IMR-90 (cell line): ENCODE data around the gene CPNE6. TPM values are rescaled to one million over a fixed set of nuclear protein-coding genes. Genes with fewer than 3 reads are reported as not detected.

Experiments
- ATAC-seq: fragments of 200-7000 bp; cut with Tn5 transposase; 2 replicates; pipeline ENCODE4 v1.9.1; 2020; ENCODE audit warnings: low read depth, mild to moderate bottlenecking, moderate library complexity
- BruUV-seq: library from RNA; stranded (reverse); fragments of 400-500 nt; replicated peaks from 2 replicates; lab custom pipeline; 2021; lab: Mats Ljungman, UMichigan
- CTCF ChIA-PET: fragments of 300-600 bp; formaldehyde crosslinking; extraction: SDS; loops from one replicate; lab custom pipeline; 2021; ENCODE audit warnings: antibody characterized with exemption; lab: Yijun Ruan, JAX
- POLR2A ChIA-PET: fragments of 300-600 bp; sonication (Branson Sonifier 250); formaldehyde crosslinking; loops from one replicate; lab custom pipeline; 2022; ENCODE audit warnings: antibody characterized with exemption; ENCODE audit not compliant: unreplicated experiment; lab: Charles Lee
- DNase-seq: peaks from one replicate; pipeline ENCODE4 v3.0.0; 2013
- H2AFZ ChIP-seq: replicated peaks from 2 replicates; pipeline ENCODE3; 2013; ENCODE audit warnings: low read length, mild to moderate bottlenecking; ENCODE audit not compliant: poor library complexity
- H2AK5ac ChIP-seq: 2 replicates; pipeline ENCODE4 v1.6.1; 2013; ENCODE audit warnings: low read depth, low read length, inconsistent platforms
- H2AK9ac ChIP-seq: replicated peaks from 2 replicates; pipeline ENCODE3; 2013; ENCODE audit warnings: mild to moderate bottlenecking, low read depth, low read length, moderate library complexity; ENCODE audit not compliant: poor library complexity
- H2BK120ac ChIP-seq: 2 replicates; pipeline ENCODE4 v1.6.1; 2013; ENCODE audit warnings: low read depth, low read length, inconsistent platforms
- H2BK15ac ChIP-seq: 3 replicates; pipeline ENCODE4 v1.6.1; 2013; ENCODE audit warnings: low read depth, low read length, inconsistent platforms
- H2BK20ac ChIP-seq: 2 replicates; pipeline ENCODE4 v1.6.1; 2013; ENCODE audit warnings: low read depth, mild to moderate bottlenecking, inconsistent platforms, low read length, moderate library complexity
- H2BK5ac ChIP-seq: 2 replicates; pipeline ENCODE4 v1.6.1; 2013; ENCODE audit warnings: mild to moderate bottlenecking, low read depth, low read length, inconsistent platforms; ENCODE audit not compliant: poor library complexity, severe bottlenecking
- H3K14ac ChIP-seq: replicated peaks from 2 replicates; pipeline ENCODE4 v1.6.1; 2013; ENCODE audit warnings: low read depth, low read length, inconsistent platforms
- H3K18ac ChIP-seq: 2 replicates; pipeline ENCODE4 v1.6.1; 2013; ENCODE audit warnings: low read depth, low read length, control low read depth
- H3K23ac ChIP-seq: 2 replicates; pipeline ENCODE4 v1.6.1; 2013; ENCODE audit warnings: low read depth, low read length, inconsistent platforms
- H3K27ac ChIP-seq: 2 replicates; pipeline ENCODE4 v1.5.1; 2013; ENCODE audit warnings: mild to moderate bottlenecking, control low read depth, low read length; ENCODE audit not compliant: insufficient read depth
- H3K27me3 ChIP-seq: 2 replicates; pipeline ENCODE4 v1.6.1; 2013; ENCODE audit warnings: low read length; ENCODE audit not compliant: control insufficient read depth, insufficient read depth
- H3K36me3 ChIP-seq: 2 replicates; pipeline ENCODE4 v1.6.1; 2013; ENCODE audit warnings: low read length, mixed read lengths; ENCODE audit not compliant: control insufficient read depth, insufficient read depth
- H3K4ac ChIP-seq: 2 replicates; pipeline ENCODE4 v1.6.1; 2013; ENCODE audit warnings: low read depth, low read length, inconsistent platforms
- H3K4me1 ChIP-seq: 2 replicates; pipeline ENCODE4 v1.6.1; 2013; ENCODE audit warnings: low read length, mixed read lengths; ENCODE audit not compliant: control insufficient read depth, insufficient read depth
- H3K4me2 ChIP-seq: 2 replicates; pipeline ENCODE4 v1.6.1; 2013; ENCODE audit warnings: low read depth, mild to moderate bottlenecking, control low read depth, low read length, moderate library complexity
- H3K4me3 ChIP-seq: 2 replicates; pipeline ENCODE4 v1.5.1; 2013; ENCODE audit warnings: low read depth, mild to moderate bottlenecking, control low read depth, low read length, moderate library complexity; ENCODE audit not compliant: insufficient read depth
- H3K56ac ChIP-seq: 2 replicates; pipeline ENCODE4 v1.6.1; 2013; ENCODE audit warnings: low read length, inconsistent platforms; ENCODE audit not compliant: insufficient read depth; ENCODE audit errors: extremely low read depth
- H3K79me1 ChIP-seq, 2 experiments: 2 replicates each; pipeline ENCODE4 v1.6.1; 2013; ENCODE audit warnings: low read length in 2 of 2, inconsistent platforms in 1 of 2, low read depth in 1 of 2
- H3K9ac ChIP-seq: 2 replicates; pipeline ENCODE4 v1.6.1; 2013; ENCODE audit warnings: low read depth, low read length, control low read depth
- H3K9me1 ChIP-seq: 2 replicates; pipeline ENCODE4 v1.6.1; 2013; ENCODE audit warnings: low read length, inconsistent platforms; ENCODE audit not compliant: insufficient read depth
- H3K9me3 ChIP-seq: 2 replicates; pipeline ENCODE4 v1.6.1; 2013; ENCODE audit warnings: low read length; ENCODE audit not compliant: control insufficient read depth, insufficient read depth
- H4K20me1 ChIP-seq: 2 replicates; pipeline ENCODE4 v1.6.1; 2013; ENCODE audit warnings: low read length, inconsistent platforms; ENCODE audit not compliant: insufficient read depth
- H4K5ac ChIP-seq: 2 replicates; pipeline ENCODE4 v1.6.1; 2013; ENCODE audit warnings: mild to moderate bottlenecking, low read depth, low read length, control low read depth
- H4K8ac ChIP-seq, 2 experiments: 2 replicates each; pipeline ENCODE4 v1.6.1; 2013; ENCODE audit warnings: low read depth in 2 of 2, low read length in 2 of 2, control low read depth in 1 of 2, inconsistent platforms in 1 of 2
- H4K91ac ChIP-seq: 2 replicates; pipeline ENCODE4 v1.6.1; 2013; ENCODE audit warnings: low read depth, low read length, inconsistent platforms; ENCODE audit not compliant: insufficient read depth
- BHLHE40 ChIP-seq: fragments of 150-350 bp; IDR thresholded peaks from 2 replicates; pipeline ENCODE4 v1.6.1; 2016; ENCODE audit warnings: mild to moderate bottlenecking, low read depth, low read length
- CEBPB ChIP-seq: IDR thresholded peaks from 2 replicates; pipeline ENCODE4 v1.6.1; 2012; ENCODE audit warnings: low read depth, low read length, improper control_type of control experiment
- CHD1 ChIP-seq: IDR thresholded peaks from 2 replicates; pipeline ENCODE4 v1.6.1; 2012; ENCODE audit warnings: low read depth, low read length, improper control_type of control experiment
- CTCF ChIP-seq: conservative IDR thresholded peaks from 2 replicates; pipeline ENCODE4 v1.5.1; 2012; ENCODE audit warnings: mild to moderate bottlenecking, low read depth, low read length, improper control_type of control experiment
- ELK1 ChIP-seq: fragments of 150-350 bp; IDR thresholded peaks from 2 replicates; pipeline ENCODE4 v1.6.1; 2016; ENCODE audit warnings: low read depth, mild to moderate bottlenecking, low read length, moderate library complexity, borderline replicate concordance
- FOS ChIP-seq: fragments of 150-350 bp; IDR thresholded peaks from 2 replicates; pipeline ENCODE4 v1.6.1; 2016; ENCODE audit warnings: low read depth, low read length
- MAFK ChIP-seq: IDR thresholded peaks from 2 replicates; pipeline ENCODE4 v1.6.1; 2012; ENCODE audit warnings: low read depth, low read length, improper control_type of control experiment
- MAZ ChIP-seq: IDR thresholded peaks from 2 replicates; pipeline ENCODE4 v1.6.1; 2012; ENCODE audit warnings: low read depth, mild to moderate bottlenecking, low read length, improper control_type of control experiment, moderate library complexity, borderline replicate concordance
- MXI1 ChIP-seq: IDR thresholded peaks from 2 replicates; pipeline ENCODE4 v1.6.1; 2012; ENCODE audit warnings: low read depth, mild to moderate bottlenecking, low read length, moderate library complexity, borderline replicate concordance
- NFE2L2 ChIP-seq: fragments of 150-350 bp; IDR thresholded peaks from 2 replicates; pipeline ENCODE4 v1.6.1; 2016; ENCODE audit warnings: low read depth, mild to moderate bottlenecking, low read length
- POLR2A ChIP-seq: IDR thresholded peaks from 2 replicates; pipeline ENCODE4 v1.6.1; 2012; ENCODE audit warnings: mild to moderate bottlenecking, low read depth, low read length
- RAD21 ChIP-seq: IDR thresholded peaks from 2 replicates; pipeline ENCODE4 v1.6.1; 2012; ENCODE audit warnings: low read length, improper control_type of control experiment
- RFX5 ChIP-seq: IDR thresholded peaks from 2 replicates; pipeline ENCODE4 v1.8.0; 2012; ENCODE audit warnings: low read depth, mild to moderate bottlenecking, low read length, moderate library complexity
- SMC3 ChIP-seq: fragments of 150-350 bp; IDR thresholded peaks from 2 replicates; pipeline ENCODE4 v1.6.1; 2016; ENCODE audit warnings: low read depth, mild to moderate bottlenecking, antibody characterized with exemption, low read length, moderate library complexity
- USF2 ChIP-seq: fragments of 150-350 bp; IDR thresholded peaks from 2 replicates; pipeline ENCODE4 v1.6.1; 2017; ENCODE audit warnings: mild to moderate bottlenecking, antibody characterized with exemption, low read length, low read depth
- WGBS, 2 experiments: methylation state at CpG; one replicate each; pipeline versions ENCODE4 v1.1.5 to v1.1.7; 2013; ENCODE audit warnings: missing lambda C conversion rate in 2 of 2; ENCODE audit not compliant: insufficient read length in 1 of 2; ENCODE audit errors: extremely low coverage in 2 of 2; 5-methylcytosine and 5-hydroxymethylcytosine counted together
- dilution Hi-C: fragments of 300-500 bp; cut with HindIII; formaldehyde crosslinking; loops from one replicate; pipeline ENCODE4 v1.14.3; 2018; ENCODE audit warnings: low sequenced_read_pairs; ENCODE audit not compliant: unreplicated experiment
- in situ Hi-C: fragments of 300-500 bp; cut with MboI; formaldehyde crosslinking; loops from 3 replicates; pipeline ENCODE4 v1.14.3; 2019; ENCODE audit warnings: low sequenced_read_pairs, inconsistent platforms, mixed read lengths
- intact Hi-C: fragments of 100-400 bp; cut with micrococcal nuclease; formaldehyde crosslinking; loops from 2 replicates; pipeline ENCODE4 v1.10.0; 2022
- polyA plus RNA-seq, 3 experiments: library from polyadenylated mRNA; depleted of rRNA; stranded (reverse); fragments of >200 nt; gene quantifications; 2 replicates each; pipeline ENCODE4 v1.2.3, GENCODE V29; 2012; ENCODE audit warnings: low replicate concordance in 1 of 3
- total RNA-seq: library from RNA; depleted of rRNA; stranded (reverse); fragments of >200 nt; gene quantifications from 2 replicates; pipeline ENCODE4 v1.2.3, GENCODE V29; 2012

CPNE6 gene
- total and polyA plus RNA-seq, 2 of the 4 experiments (the other 2 are of a cell fraction), result not detected

GRCh38 chr14:24098927-24099813, 27.8 kb downstream of the CPNE6 start:
- Histone ChIP-seq H3K9ac (no peak overlapping the region), H3K4me1 (peaks cover 5% of the 10 kb centered on the region), H2AK9ac (no peak overlapping the region), H2BK120ac (no peak overlapping the region), H3K9me3 (no peaks in the 10 kb centered on the region), H2AFZ (no peak overlapping the region), H3K18ac (no peak overlapping the region), H4K20me1 (peaks cover 19% of the 10 kb centered on the region; the same call in 1 of the 2 replicates), H2BK20ac (no peak overlapping the region), H3K56ac (no peak overlapping the region), H3K27ac (no peak overlapping the region), H3K4me2 (no peak overlapping the region), H4K5ac (no peak overlapping the region), H3K9me1 (peaks cover 17% of the 10 kb centered on the region), H3K27me3 (no peaks in the 10 kb centered on the region), H2BK15ac (no peak overlapping the region), H3K23ac (no peak overlapping the region), H3K79me1 (peaks cover 16 to 41% of the 10 kb centered on the region in 2 experiments), H3K36me3 (peaks cover 43% of the 10 kb centered on the region), H3K4ac (no peak overlapping the region), H3K14ac (no peak overlapping the region), H4K8ac (no peak overlapping the region), H3K4me3 (no peak overlapping the region), H2BK5ac (no peak overlapping the region), H2AK5ac (no peak overlapping the region), H4K91ac (no peak overlapping the region)
- no peak for ATAC-seq
- 84% methylated on average over 5 of the region's 17 CpGs; no CpG with 5 or more reads in 1 of the 2 experiments for WGBS, 2 experiments
- POLR2A ChIA-PET, result no interaction called here
- intact Hi-C loops (no loop called here), in situ Hi-C loops (loop anchor here (10.0 kb wide), 1 partner anchor 124 kb away; no protein-coding TSS in a partner anchor), dilution Hi-C loops (no loop called here)
- no peak for DNase-seq
- BruUV-seq, result no TSS peak
- CTCF ChIA-PET, result no interaction called here
- no peak for TF ChIP-seq ELK1
- no peak for TF ChIP-seq RAD21
- no peak for TF ChIP-seq RFX5
- no peak for TF ChIP-seq MAFK
- TF ChIP-seq CHD1, result no peak
- TF ChIP-seq CTCF, result no peak
- no peak for TF ChIP-seq NFE2L2
- no peak for TF ChIP-seq SMC3
- TF ChIP-seq POLR2A, result no peak
- TF ChIP-seq CEBPB, result no peak
- no peak for TF ChIP-seq USF2
- no peak for TF ChIP-seq FOS
- TF ChIP-seq MAZ, result no peak
- no peak for TF ChIP-seq BHLHE40
- no peak for TF ChIP-seq MXI1
